GM18526 (cell line): ENCODE data around the gene EMP1.

Experiments used
- POLR2A ChIP-seq: IDR thresholded peaks from 3 replicates; pipeline ENCODE4 v1.6.1; 2011; ENCODE audit not compliant: insufficient read length; ENCODE audit errors: extremely low read depth

EMP1 gene

GRCh38 chr12:13167226-13167625 lies 29.3 kb upstream of the EMP1 start:
- no peak for TF ChIP-seq POLR2A

GRCh38 chr12:13167906-13168305 lies 28.6 kb upstream of the EMP1 start:
- TF ChIP-seq POLR2A, result no peak

- TF ChIP-seq POLR2A, result no peak
Measured at GRCh38 chr12:13169272-13169671, 27.3 kb upstream of the EMP1 start.

GRCh38 chr12:13170892-13171490 lies 25.5 kb upstream of the EMP1 start:
- TF ChIP-seq POLR2A, result no peak

- TF ChIP-seq POLR2A, result no peak
Measured at GRCh38 chr12:13171921-13172859, 24.3 kb upstream of the EMP1 start.

GRCh38 chr12:13173012-13173932 lies 23.3 kb upstream of the EMP1 start:
- TF ChIP-seq POLR2A, result no peak

- TF ChIP-seq POLR2A, result no peak
Measured at GRCh38 chr12:13175499-13175898, 21.0 kb upstream of the EMP1 start.

- no peak for TF ChIP-seq POLR2A
Measured at GRCh38 chr12:13176256-13176655, 20.3 kb upstream of the EMP1 start.

- no peak for TF ChIP-seq POLR2A
Measured at GRCh38 chr12:13177373-13177772, 19.2 kb upstream of the EMP1 start.

- TF ChIP-seq POLR2A, result no peak
Measured at GRCh38 chr12:13177906-13178305, 18.6 kb upstream of the EMP1 start.

GRCh38 chr12:13178568-13179210 lies 17.8 kb upstream of the EMP1 start:
- TF ChIP-seq POLR2A, result no peak

GRCh38 chr12:13179211-13180074 lies 17.1 kb upstream of the EMP1 start:
- no peak for TF ChIP-seq POLR2A

GRCh38 chr12:13181375-13182070 lies 15.0 kb upstream of the EMP1 start:
- no peak for TF ChIP-seq POLR2A

GRCh38 chr12:13182881-13183280 lies 13.6 kb upstream of the EMP1 start:
- TF ChIP-seq POLR2A, result no peak

GRCh38 chr12:13183620-13184019 lies 12.9 kb upstream of the EMP1 start:
- TF ChIP-seq POLR2A, result no peak
